ENCODE measurements around the gene UBE4B.
"Not testable (repeated sequence)": the region's sequence is repeated elsewhere in the genome, so short reads cannot be mapped to it uniquely, and the experiment has no call there.

Gene UBE4B

GRCh38 chr1:10032590-10033358 is at the start of gene UBE4B:
TSS of gene UBE4B (plus strand) at chr1:10032958. CDS start at chr1:10033671, 713 bp downstream.
- DNase-seq (ENCODE audit: low read depth), result peak; percentile 97

GRCh38 chr1:9984253-9984652 is 48.5 kb upstream of the UBE4B start:
- DNase-seq (ENCODE audit: low read depth), result no peak

DNA sequence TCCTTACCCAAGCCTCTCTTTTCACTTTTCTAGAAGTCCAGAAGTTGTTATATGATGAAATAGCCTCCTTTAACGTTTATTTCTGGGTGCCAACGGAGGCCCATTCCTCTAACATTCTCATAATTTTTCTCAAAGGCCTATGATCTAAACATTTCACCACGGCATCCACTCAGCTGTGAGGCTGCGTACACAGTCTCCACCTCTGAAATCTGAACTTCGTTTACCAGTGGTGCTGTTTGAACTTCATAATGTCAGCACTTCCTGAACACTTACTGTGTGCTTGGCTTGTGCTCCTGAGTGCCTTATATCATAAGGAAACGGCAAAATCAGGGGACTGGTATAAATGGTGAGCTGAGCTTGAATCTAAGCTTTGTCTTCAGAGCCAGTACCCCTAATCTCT is 47.8 kb upstream of the UBE4B start:
- DNase-seq (ENCODE audit: low read depth), result no peak

DNA sequence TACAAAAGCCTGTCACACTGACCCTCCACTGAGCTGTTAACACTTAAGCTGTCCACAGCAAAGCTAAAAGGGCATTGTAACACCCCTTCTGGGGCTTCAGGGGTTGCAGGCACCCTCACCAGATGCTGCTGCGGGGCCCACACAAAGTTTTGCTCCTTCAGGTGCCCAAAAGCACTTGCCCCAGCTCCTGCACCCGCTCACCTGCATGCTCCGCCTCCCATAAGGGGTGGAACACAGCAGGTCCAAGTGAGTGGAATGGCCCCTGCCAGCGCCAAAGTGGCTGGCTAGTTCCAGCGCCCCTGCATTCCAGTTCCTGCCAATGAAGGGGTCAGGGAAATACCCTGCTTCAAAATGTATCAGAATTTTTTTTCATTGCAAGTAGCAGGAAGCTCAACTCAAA is 43.0 kb upstream of the UBE4B start:
- DNase-seq (ENCODE audit: low read depth), result no peak

- DNase-seq (ENCODE audit: low read depth), result peak; percentile 6
These were observed 41.8 kb upstream of the UBE4B start for GRCh38 chr1:9990944-9991343.

GRCh38 chr1:9992910-9993309 is 39.8 kb upstream of the UBE4B start:
- no peak for DNase-seq (ENCODE audit: low read depth)

DNA sequence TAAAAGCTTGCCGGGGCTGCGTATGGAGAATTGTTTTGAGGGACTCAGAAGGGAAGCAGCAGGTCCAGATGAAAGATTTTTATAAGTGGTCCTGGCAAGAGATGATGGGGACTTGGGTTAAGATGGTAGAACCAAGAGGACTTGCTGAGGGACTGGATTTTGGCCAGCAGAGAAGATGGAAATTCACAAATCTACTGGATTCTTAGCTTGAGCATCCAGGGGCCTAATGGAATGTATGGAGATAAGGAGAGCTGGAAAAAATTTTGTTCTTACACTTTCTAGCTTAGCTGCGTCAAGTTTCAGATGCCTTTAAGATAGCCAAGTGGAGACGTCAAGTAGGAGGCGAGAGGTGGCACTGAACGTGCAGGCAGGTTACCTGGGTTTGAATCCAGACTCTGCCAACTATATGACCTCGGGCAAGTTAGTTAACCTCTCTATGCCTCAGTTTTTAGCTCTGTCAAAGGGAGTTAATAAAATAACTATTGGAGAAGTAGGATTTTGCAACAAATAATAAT is 39.1 kb upstream of the UBE4B start:
- DNase-seq (ENCODE audit: low read depth), result no peak

DNA sequence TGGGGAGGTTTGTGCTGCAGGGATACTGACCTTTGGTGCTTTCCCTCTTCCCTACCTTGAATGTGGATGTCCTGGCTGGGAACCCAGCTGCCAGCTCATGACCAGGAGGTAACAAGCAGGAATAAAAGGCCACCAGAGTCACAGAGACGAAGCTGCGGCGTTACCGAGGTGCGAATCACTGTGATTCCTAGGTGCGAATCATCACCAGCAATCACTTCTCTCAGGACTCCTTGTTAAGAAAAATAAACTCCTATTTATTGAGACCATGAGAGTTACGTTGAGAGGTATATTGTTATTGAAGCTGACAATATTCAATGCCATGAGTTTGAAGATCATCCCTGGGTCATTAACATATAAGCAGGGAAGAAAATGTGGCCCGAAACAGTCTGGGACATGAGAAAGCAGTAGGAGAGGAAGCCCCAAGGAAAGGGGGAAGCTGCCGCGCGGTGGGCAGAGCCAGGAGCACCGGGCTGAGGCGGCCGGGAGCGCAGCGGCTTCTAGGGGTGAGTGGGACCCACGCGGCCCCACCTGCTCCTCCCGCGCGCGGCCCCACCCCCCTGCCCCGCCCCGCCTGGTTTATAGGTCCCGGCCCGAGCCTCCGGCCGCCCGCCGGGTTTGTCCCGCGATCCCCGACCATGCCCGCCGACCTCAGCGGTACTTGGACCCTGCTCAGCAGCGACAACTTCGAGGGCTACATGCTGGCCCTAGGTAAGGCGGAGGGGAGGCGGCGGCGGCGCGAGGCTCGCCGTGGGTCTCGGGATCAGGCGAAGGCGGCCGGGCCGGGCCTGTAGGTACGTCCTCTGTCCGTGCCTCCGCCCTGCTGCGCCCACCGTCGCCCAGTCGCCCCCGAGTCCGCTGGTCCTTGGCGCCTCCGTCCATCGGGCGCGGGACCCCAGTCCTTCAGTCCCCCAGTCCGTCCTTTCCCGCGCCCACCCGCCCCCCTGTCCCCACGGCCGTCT is 35.9 kb upstream of the UBE4B start, which contains the start of gene RBP7:
Gene RBP7, plus strand, starts transcription at position 605 of the 959 bp plus-strand sequence. Its CDS starts 31 bp downstream, at position 636.
- DNase-seq (ENCODE audit: low read depth), result no peak

DNA sequence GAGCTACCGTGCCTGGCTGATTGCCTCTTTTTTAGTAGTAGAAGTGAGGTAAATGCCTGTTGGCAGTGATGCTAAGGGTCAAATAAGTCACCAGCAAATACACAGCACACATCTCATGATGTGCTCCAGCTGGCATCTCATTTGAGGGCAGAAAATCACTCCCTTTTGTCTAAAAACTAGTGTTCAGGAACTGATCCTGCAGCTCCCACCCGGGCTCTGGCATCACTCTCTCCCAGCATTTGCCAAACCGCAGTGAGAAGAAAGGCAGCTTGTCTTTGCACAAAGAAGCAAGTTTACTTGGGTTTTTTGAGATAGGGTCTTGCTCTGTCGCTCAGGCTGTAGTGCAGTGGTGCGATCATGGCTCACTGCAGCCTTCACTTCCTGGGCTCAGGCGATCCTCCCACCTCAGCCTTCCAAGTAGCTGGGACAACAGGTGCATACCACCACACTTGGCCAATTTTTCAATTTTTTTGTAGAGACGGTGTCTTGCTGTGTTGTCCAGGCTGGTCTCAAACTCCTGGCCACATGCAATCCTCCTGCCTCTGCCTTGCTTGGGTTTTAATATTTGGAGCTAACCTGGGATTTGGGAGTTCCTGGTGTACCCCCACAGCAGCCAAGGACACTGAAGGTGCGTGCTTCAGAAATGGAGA is 31.6 kb upstream of the UBE4B start:
- DNase-seq (ENCODE audit: low read depth), result no peak

DNA sequence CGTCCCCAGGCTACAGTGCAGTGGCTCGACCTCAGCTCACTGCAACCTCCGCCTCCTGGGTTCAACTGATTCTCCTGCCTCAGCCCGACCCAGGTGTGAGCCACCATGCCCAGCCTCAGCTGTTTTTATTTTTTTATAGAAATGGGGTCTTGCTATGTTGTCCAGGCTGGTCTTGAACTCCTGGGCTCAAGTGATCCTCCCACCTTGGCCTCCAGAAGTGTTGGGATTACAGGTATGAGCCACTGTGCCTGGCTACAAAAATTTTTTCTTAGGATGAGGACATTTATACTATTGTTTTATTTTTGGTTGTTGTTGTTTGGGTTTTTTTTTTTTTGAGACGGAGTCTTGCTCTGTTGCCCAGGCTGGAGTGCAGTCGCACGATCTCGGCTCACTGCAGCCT is 27.5 kb upstream of the UBE4B start:
- DNase-seq (ENCODE audit: low read depth), result not testable (repeated sequence)

- DNase-seq (ENCODE audit: low read depth), result no peak
These were observed 25.6 kb upstream of the UBE4B start for GRCh38 chr1:10007169-10007568.

DNA sequence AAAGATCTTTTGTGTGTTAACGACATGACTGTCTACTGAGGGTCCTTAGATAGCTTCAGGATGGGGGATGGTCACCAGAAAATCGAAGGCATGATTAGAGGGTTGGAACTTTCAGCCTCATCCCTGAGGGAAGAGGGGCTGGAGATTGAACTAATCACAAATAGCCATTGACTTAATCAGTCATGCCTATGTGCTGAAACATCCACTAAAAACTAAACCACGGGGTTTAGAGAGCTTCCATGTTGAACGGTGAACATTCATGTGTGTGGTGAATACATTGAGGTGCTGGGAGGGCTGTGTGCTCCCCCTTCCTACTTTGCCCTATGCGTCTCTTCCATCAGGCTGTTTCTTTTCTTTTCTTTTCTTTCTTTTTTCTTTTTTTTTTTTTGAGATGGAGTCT is 18.7 kb upstream of the UBE4B start:
- DNase-seq (ENCODE audit: low read depth), result no peak

GRCh38 chr1:10019561-10019960 is 13.2 kb upstream of the UBE4B start:
- no peak for DNase-seq (ENCODE audit: low read depth)

DNA sequence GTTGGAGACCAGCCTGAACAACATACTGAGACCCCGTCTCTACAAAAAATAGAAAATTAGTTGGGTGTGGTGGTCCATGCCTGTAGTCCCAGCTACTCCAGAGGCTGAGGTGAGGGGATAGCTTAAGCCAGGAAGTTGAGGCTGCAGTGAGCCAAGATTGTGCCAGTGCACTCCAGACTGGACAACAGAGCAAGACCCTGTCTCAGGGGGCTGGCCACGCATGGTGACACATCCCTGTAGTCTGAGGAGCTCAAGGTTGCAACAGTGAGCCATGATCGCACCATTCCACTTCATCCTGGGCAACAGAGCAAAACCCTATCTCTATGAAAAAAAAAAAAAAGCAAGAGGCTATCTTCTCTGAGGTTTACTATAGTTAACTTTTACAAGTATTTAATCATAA is 12.7 kb upstream of the UBE4B start:
- DNase-seq (ENCODE audit: low read depth), result no peak

DNA sequence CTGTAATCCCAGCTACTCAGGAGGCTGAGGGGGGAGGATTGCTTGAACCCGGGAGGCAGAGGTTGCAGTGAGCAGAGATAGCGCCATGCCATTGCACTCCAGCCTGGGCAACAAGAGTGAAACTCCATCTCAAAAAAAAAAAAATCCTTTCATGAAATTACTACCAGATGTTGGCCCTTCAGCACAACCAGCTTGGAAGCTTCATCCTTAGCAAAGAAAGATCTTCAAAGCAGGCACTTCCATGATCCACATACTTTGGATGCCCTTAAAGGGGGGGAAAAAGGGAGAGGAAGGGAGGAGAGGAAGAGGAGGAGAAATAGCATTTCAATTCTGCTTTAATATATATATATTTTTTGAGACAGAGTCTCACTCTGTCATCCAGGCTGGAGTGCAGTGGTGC is 12.1 kb upstream of the UBE4B start:
- peak; percentile 33 for DNase-seq (ENCODE audit: low read depth)

GRCh38 chr1:10021992-10022391 is 10.8 kb upstream of the UBE4B start:
- not testable (repeated sequence) for DNase-seq (ENCODE audit: low read depth)

- no peak for DNase-seq (ENCODE audit: low read depth)
These were observed 10.1 kb upstream of the UBE4B start for GRCh38 chr1:10022656-10023055.

- DNase-seq (ENCODE audit: low read depth), result no peak
These were observed 7.4 kb upstream of the UBE4B start for GRCh38 chr1:10025354-10025753.

- no peak for DNase-seq (ENCODE audit: low read depth)
These were observed 5.7 kb upstream of the UBE4B start for GRCh38 chr1:10027027-10027426.

- not testable (repeated sequence) for DNase-seq (ENCODE audit: low read depth)
These were observed 3.7 kb upstream of the UBE4B start for GRCh38 chr1:10028956-10029500.

- peak; percentile 12 for DNase-seq (ENCODE audit: low read depth)
These were observed 1.3 kb upstream of the UBE4B start for GRCh38 chr1:10031461-10031860.

- DNase-seq (ENCODE audit: low read depth), result peak; percentile 12
These were observed 644 bp downstream of the UBE4B start for GRCh38 chr1:10033359-10033845.
